IPS-18c (cell line): ENCODE results near the gene KRTAP26-1.

Source experiments
- H3K4me3 ChIP-seq: 2 replicates; pipeline ENCODE4 v1.7.0; 2013; ENCODE audit warnings: low read depth, mild to moderate bottlenecking, low read length, moderate library complexity; ENCODE audit not compliant: insufficient read depth
- H3K9me3 ChIP-seq: one replicate; pipeline ENCODE4 v1.6.1; 2013; ENCODE audit warnings: mild to moderate bottlenecking, low read length, moderate library complexity; ENCODE audit not compliant: control insufficient read depth, insufficient read depth

The KRTAP26-1 gene, protein sequence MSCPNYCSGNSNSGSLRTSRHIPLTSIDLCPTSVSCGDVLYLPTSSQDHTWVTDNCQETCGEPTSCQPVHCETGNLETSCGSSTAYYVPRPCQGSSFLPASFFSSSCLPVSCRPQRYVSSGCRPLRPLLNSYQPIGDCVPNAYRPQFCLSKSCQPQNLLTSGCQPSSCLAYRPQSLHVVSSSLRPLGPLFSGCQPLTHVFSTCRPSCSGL

DNA sequence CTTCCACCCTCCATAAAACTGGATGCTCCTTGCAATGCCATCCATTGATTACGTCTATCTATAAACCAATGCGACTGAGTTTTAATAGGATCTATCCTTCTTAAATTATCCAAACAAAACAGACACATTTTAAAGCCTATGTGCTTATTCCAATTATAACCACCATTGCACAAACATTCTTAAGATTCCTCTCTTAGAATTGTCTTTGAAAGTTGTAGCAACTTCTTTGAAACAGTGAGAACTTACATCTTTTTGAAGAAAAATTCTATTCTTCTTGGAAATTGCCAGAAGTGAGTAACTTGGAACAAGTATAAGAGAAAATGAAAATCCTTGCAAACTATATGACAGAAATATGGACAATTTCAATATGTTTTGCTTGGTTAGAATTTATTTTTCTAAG, at the start of gene KRTAP26-1:
Gene KRTAP26-1, minus strand, starts transcription at position 101 of the 400 bp plus-strand sequence. CDS start 280 bp downstream, outside the sequence.
- Histone ChIP-seq H3K9me3 (no peaks in the 10 kb centered on the region), H3K4me3 (no peak within 1 kb of the TSS)

DNA sequence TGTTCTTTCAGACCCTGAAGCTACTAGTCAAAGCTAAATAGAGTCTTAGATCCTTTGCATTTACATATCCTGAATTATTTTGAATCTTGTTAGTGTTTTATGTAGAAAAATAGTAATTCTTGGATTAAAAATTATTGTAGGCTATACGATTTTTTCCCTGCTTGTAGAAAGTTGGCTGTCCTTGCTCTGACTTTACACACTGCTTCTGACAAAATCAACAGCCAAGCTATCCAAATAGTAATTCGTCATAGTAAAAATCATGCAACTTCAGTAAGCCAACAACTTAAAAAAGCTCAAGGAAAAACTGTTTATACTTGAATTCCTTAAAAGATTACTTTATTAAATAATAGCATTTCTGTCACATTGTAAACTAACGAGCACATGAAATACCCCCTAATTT, 35.8 kb upstream of the KRTAP26-1 start:
- H3K4me3 ChIP-seq: no peak overlapping the region

DNA sequence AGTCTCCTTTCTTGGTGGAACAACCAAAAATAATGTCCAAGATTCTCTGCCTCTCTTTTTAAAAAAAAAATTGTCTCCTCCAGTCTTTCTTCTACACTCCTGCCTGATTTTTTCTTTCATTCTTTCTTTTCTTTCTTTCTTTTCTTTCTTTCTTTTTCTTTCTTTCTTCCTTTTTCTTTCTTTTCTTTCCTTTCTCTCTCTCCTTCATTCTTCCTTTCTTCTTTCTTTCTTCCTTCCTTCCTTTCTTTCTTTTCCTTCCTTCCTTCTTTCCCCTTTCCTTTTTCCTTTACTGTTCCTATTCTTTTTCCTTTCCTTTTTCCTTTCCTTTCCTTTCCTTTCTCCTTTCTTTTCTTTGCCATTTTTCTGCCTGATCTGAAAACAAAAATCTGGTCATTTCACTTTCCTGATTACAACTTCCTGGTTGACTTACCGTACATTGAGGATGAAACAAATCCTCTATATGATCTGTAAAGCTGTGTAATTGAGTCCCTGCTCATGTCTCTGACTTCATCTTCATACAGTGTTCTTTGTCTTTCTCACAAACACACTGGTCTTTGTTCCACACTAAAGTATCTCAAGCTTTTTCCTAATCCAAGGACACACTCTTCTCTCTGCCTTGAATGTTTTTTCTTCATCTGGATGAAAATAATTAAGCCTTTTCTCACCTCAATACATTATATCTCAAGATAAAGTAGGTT, 34.3 kb upstream of the KRTAP26-1 start:
- no peaks in the 10 kb centered on the region for H3K9me3 ChIP-seq
- no peak overlapping the region for H3K4me3 ChIP-seq

More for the DNA sequence above, 35.8 kb upstream of the KRTAP26-1 start:
- H3K9me3 ChIP-seq: no peaks in the 10 kb centered on the region

DNA sequence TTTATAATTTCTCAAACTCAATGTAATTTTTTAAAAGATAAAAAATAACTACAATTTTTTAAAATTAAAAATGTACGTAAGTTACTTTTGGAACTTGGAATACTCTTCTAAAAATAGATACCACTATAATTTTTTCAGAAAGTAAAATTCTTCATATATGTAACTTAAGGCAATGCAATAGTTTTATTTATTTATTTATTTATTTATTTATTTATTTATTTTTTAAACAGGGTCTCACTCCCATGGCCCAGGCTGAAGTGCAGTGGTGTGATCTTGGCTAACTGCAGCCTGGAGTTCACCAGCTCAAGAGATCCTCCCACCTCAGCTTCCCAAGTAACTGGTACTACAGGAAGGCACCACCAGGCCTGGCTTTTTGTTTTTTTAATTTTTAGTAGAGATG, 31.4 kb upstream of the KRTAP26-1 start:
- no peaks in the 10 kb centered on the region for H3K9me3 ChIP-seq
- H3K4me3 ChIP-seq: no peak overlapping the region

DNA sequence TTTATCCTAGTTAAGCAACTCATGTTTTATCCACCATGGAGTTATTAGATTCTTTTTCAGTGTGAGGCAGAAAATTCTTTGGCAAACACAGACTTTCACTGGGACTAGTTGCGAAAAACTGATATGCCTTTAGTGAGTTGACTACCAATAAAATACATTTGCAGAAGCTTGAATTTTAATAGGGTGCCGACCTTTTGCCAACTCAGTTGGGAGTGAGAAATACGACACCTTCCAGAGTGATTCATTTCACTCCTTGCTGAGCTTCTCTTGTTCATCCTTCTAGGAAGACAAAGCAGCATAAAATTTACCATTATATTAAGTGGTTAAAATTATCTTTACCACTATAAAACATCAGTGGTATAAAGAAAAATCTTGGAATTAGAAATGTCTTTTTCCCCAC, 29.5 kb upstream of the KRTAP26-1 start:
- Histone ChIP-seq H3K9me3 (no peaks in the 10 kb centered on the region), H3K4me3 (no peak overlapping the region)

DNA sequence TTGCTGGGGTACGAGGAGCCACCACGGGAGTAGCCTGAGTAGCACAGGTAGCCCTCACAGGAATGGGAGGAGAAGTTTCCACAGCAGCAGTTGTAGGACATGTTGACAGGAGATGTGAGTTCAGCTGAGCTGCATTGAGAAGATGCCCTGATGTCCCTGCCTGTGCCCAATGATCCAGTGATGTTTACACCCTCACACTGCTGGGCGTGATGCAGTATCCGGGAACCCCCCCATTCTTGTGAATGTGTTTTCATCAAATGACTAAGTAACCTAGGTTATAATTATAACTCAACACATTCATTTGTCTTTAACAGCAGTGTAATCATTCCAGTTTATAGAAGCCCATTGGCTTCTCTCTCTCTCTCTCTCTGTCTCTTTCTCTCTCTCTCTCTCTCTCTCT, 28.4 kb upstream of the KRTAP26-1 start, which contains the start of gene KRTAP23-1:
Gene KRTAP23-1, minus strand, starts transcription at position 101 of the 400 bp plus-strand sequence. Its CDS starts 0 bp downstream, at position 101.
- no peaks in the 10 kb centered on the region for H3K9me3 ChIP-seq
- no peak within 1 kb of the TSS for H3K4me3 ChIP-seq

DNA sequence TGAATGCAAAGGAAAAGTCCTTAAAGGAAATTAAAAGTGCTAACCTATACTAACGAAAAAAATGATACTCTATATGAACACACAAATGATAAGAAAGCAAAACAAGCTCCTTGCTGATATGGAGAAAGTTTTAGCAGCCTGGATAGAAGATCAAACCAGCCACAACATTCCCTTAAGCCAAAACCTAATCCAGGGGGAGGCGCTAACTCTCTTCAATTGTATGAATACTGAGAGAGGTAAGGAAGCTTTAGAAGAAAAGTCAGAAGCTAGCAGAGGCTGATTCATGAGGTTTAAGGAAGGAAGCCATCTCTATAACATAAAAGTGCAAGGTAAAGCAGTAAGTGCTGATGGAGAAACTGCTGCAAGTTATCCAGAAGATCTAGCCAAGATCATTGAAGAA, 24.9 kb upstream of the KRTAP26-1 start:
- no peaks in the 10 kb centered on the region for H3K9me3 ChIP-seq
- H3K4me3 ChIP-seq: no peak overlapping the region

DNA sequence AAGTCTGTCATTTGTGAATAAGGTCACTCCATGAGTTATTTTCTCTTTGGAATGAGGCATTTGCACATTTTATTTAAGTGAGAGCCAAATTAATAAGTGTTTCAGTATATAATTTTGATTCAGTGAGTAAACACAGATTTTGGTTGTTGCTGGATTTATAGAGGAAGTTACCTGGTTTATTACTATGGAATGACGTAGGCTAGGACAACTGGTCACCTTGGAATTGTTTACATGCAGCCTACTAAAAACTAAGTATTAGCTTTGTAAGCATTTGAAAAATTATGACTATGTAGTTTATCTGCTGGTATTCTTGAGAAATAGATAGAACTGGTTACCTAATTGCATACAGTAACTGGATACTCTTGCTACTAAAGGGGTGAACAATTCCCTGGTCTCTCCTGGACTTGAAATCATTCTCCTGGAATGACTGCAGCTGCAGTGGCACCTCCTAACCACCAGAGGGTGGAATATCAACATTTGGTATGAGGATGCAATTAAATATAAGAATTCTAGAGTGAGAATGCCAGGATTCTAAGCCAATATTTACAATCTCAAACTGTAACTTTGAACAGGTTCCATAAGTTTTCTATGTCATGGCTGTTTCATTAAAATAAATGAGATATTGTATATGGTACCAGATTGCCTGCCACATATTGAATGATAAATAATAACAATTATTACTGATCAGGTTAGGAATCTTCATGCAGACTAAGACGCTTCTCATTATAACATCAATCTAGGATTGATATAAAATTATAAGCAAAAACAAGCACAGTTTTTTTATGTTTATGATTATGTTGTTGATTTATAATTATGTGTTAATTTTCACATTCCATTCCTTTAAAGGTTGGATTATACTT, 20.8 kb upstream of the KRTAP26-1 start:
- no peak overlapping the region for H3K4me3 ChIP-seq

DNA sequence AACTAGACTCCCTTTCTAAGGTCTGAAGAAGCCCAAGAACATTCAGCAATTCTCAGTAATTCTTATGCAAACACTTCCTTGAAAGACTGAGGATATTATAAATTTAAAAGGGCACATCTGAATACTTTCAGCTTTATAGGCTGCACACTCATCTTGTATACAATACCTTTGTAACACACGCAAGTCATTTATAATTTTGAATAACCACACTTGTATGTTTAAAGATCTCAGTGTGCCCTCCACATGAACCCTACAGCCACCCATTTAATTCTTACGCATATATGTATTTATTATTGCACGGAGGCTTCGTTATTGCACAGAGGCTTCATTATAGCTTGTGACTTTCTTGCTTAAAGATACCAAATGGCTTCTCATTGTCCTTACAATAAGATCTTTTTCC, 18.6 kb upstream of the KRTAP26-1 start:
- Histone ChIP-seq H3K9me3 (no peaks in the 10 kb centered on the region), H3K4me3 (no peak overlapping the region)

More for the DNA sequence above, 20.8 kb upstream of the KRTAP26-1 start:
- H3K9me3 ChIP-seq: no peaks in the 10 kb centered on the region

DNA sequence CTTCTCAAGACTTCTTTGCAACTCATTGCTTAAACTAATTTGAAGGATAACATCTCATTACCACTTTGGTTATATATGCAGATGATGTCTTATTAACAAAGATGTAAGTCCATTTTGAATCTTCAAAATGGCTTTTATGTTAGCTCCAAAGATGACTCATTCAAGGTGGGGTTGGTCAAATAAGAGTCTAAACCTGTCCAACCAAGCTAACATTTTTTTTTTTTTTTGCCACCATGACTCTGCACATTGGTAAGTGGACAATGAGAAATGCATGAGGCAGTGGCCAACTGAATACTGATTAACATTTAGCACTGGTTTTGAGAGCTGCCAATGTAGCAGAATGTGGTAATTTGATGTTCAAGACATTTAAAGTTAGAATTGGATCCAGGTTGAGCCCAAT, 17.7 kb upstream of the KRTAP26-1 start:
- no peak overlapping the region for H3K4me3 ChIP-seq
- no peaks in the 10 kb centered on the region for H3K9me3 ChIP-seq

DNA sequence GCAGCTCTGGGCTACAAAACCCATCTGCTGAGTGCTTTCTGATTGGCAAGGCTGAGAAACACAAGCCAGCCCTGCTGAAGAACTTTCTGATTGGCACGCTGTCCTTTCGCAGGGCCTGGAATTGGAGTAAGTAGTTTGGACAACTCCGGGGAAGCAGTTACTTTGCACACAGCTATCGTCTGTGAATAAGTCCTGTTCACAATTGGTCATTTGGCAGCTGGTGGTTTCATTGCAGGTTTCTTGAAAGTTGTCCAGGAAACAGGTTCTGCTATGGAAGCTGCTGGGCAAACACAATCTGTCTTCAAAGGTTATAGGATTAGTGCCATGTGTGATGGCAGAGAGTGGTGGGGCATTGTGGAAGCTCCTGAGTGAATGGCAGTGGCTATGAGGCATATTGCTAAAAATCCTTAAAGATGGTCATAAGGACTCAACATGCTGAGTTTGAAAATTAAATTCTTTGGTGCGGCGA, 17.2 kb upstream of the KRTAP26-1 start, which contains the start of gene KRTAP27-1:
Gene KRTAP27-1, minus strand, starts transcription at position 419 of the 469 bp plus-strand sequence. Its CDS starts 26 bp downstream, at position 393.
- no peak within 1 kb of the TSS for H3K4me3 ChIP-seq
- no peaks in the 10 kb centered on the region for H3K9me3 ChIP-seq

DNA sequence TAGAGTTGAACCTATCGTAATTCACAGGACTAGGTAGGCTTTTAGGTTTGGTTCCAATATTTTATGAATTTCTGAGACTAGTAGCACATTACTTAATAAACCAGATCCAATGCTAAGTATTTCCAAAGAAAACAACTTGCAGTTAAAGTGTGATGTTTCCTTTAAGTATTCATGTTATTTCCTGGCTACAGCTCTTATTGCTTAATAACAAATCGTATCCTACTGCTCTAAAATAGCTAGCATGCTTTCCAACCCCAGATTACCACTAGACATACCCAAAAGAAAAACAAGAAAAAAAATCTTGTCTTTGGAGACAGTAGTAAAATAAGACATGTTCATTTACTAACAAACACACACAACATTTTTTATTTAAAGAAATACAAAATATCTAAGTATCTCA, 16.5 kb upstream of the KRTAP26-1 start:
- Histone ChIP-seq H3K9me3 (no peaks in the 10 kb centered on the region), H3K4me3 (no peak overlapping the region)

DNA sequence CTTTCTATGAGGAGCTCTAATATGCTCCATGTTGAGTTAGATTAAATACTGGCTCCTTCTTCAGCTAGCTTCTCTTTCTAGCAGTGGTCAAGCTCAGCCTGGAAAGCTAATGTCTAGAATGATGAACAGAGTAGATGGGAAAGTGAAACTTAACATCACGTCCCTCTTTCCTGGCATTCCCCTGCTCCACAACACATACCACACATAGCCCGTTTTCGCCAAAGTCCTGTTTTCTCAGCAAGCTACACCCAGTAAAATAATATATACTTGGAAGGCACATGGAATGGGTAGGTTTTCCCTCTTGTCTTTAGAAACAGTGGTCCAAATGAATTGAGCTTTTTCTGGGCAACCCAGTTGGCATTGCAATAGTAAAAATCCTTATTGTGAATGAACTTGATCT, 13.6 kb upstream of the KRTAP26-1 start:
- H3K4me3 ChIP-seq: no peak overlapping the region

DNA sequence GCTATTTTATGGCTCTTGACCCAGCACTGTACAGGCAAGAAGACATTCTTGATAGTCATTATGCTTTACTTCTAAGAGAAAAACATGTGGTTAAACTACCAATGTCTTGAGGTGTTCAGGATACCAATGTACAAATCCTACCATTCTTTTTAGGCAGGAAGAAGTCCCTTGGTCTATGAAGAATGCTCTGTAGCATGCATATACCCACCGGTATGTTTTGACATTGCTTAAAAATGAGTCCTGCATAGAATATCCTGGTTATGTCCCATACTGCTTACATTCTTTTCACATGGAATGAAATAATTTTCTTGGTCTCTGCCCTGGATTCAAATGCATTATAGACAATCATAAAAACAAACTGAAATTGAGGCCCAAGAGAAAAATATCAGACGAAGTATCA, 12.6 kb upstream of the KRTAP26-1 start:
- Histone ChIP-seq H3K4me3 (no peak overlapping the region), H3K9me3 (no peaks in the 10 kb centered on the region)

More for the DNA sequence above, 13.6 kb upstream of the KRTAP26-1 start:
- no peaks in the 10 kb centered on the region for H3K9me3 ChIP-seq

DNA sequence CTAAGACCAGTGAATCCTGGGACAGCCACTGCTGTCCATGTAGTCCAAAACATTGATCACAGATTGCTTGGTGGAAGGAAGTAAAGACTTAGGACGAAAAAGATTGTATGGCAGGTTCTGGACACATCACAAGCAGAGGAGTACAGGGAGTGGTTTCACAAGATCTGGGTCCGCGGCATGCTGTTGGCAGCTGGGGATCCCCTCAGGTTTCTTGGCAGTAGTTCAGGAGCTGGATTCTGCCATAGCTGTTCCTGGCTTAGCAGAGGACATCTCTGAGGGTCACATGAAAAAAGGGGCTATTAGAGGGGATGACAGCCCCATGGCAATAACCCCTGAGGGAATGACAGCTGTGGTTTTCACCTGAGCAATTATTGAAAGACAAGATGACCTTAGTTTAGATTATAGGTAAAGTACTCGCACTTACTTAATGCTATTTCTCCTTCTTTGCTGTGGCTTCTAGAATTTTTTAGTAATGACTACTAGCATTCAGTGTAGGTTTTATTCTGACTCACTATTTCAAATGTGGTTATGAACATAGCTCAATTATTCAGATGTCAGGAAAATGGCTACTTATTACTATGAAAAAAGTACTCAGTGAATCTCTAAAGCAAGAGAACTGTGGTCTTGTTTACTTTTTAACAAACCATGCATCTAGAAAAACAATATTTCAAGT, 9.2 kb upstream of the KRTAP26-1 start:
- peaks cover 2% of the 10 kb centered on the region for H3K9me3 ChIP-seq

DNA sequence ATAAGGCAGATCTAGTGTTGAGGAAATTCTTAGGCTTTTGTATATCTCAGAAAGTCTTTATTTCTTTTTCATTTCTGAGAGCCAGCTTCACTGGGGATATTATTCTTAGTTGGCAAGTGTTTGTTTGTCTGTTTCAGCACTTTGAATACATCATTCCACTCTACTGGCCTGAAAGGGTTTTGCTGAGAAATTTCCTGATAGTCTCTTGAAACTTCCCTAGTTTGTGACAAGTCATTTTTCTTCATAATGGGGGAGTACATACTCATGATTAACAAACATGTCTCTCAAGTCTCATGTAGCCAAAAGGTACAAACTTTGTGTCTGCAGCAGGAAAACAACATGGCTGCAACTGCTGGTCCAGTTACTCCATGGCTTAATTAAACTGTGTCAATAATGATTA, 6.3 kb upstream of the KRTAP26-1 start:
- Histone ChIP-seq H3K9me3 (peaks cover 2% of the 10 kb centered on the region), H3K4me3 (no peak overlapping the region)

More for the DNA sequence above, 9.2 kb upstream of the KRTAP26-1 start:
- no peak overlapping the region for H3K4me3 ChIP-seq

DNA sequence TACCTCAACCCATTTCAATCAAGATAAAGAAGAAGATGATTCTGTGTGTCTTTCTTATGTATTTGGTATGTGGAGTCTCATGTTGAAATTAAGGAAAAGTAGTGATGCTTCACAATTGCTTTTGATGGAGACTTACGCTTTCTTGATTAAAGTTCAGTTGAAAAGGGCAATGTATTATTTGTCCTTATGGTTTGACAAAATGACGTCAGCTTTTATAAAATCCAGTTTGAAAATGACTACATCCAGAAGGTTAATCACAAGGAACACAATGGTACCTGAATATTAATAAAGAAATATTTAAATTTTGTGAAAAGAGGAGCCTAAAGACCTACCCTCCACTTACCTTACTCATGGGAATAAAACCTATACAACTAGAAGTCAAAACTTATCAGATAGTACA, 4.4 kb downstream of the KRTAP26-1 start:
- Histone ChIP-seq H3K4me3 (no peak overlapping the region), H3K9me3 (no peaks in the 10 kb centered on the region)
